ENCODE measurements around the gene GRIK1.

Gene GRIK1

GRCh38 chr21:29829564-29830275 lies 110.1 kb downstream of the GRIK1 start:
- DNase-seq (ENCODE audit: low spot score) = no peak

- DNase-seq (ENCODE audit: low spot score) = no peak
These were observed 112.1 kb downstream of the GRIK1 start for GRCh38 chr21:29827647-29828046.

- DNase-seq (ENCODE audit: low spot score) = no peak
These were observed 112.6 kb downstream of the GRIK1 start for GRCh38 chr21:29827236-29827635.

DNA sequence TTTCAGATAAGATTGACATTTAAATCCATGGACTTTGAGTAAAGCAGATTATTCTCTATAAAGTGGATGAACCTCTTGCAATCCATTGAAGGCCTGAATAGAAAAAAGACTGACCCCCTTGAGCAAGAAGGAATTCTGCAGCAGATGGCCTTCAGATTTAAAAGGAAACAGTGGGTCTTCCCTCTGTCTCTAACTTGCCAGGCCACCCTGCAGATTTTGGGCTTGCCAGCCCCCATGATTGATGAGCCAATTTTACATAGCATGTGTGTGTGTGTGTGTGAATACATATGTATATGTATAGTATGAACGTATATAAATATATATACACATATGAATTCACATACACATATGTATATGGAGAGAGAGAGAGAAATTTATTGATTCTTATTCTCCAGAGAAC lies 113.4 kb downstream of the GRIK1 start:
- DNase-seq (ENCODE audit: low spot score) = no peak

GRCh38 chr21:29825936-29826335 lies 113.9 kb downstream of the GRIK1 start:
- no peak for DNase-seq (ENCODE audit: low spot score)

DNA sequence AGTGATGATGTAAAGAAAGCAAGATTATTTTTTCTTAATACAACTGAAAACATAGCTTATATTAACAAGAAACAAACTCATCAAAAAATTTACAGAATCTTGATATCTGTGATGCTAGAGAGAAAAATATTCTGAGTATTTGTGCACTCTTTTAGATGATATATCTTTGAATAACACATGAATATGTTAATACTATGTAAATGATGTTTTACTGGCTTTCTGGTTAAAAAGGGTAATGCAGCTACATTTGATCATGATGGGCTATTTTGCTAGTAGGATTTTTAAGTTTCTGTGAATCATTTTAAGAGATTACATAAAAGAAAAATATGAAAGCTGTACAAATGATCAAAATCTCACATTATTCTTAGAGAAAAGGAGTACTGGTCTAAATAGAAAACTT lies 114.5 kb downstream of the GRIK1 start:
- DNase-seq (ENCODE audit: low spot score) = no peak

- DNase-seq (ENCODE audit: low spot score) = no peak
These were observed 117.7 kb downstream of the GRIK1 start for GRCh38 chr21:29822064-29822463.

GRCh38 chr21:29821230-29821629 lies 118.6 kb downstream of the GRIK1 start:
- no peak for DNase-seq (ENCODE audit: low spot score)

DNA sequence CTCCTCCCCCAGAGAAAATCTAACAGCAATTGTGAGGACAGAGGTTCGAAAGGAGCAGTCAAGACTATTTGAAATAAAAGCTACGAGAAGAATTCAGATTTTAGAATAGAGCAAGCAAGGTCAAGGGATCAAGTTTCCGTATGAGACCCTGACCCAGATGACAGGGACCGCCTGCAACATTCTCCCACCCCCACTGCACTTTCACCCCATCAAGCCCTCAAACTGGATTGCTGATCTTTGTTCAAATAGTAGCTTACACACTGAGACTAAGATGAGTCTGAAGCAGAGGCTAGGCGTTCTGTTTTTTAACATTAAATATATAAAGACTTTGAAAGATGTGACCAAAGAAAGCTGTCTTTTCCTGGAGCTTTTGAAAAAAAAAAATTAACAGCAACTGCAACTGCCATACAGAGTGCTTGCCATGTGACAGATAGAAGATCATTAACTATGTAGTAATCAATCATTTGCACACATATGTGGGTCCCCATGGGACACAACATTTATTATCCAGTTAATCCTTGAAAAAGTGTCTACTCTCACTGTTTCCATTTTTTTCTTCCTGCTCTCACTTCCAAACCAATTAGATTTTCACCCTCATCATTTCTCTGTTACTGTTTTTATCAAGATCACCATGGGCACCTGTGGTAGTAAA lies 120.0 kb downstream of the GRIK1 start:
- DNase-seq (ENCODE audit: low spot score) = no peak

GRCh38 chr21:29818383-29818921 lies 121.3 kb downstream of the GRIK1 start:
- DNase-seq (ENCODE audit: low spot score) = no peak

- DNase-seq (ENCODE audit: low spot score) = no peak
These were observed 122.3 kb downstream of the GRIK1 start for GRCh38 chr21:29817450-29817849.

GRCh38 chr21:29812947-29813346 lies 126.8 kb downstream of the GRIK1 start:
- no peak for DNase-seq (ENCODE audit: low spot score)

DNA sequence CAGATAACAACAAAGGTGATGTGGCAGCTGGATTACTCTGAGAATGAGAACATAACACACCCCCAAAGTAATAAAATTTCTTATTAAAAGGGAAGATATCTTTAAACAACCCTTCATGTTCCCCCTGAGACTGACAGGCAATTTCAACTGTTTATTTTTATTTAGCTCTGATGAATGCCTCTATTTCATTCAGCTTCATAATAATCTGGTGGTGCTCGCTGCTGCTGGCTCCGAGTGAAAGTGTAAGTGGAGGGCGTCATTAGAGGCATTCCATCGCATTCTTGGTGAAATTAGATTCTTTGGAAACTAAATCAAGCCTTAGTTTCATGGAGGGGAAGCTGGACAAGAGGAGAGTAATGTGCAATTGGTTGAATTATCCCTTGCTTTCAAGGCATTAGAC lies 128.9 kb downstream of the GRIK1 start:
- no peak for DNase-seq (ENCODE audit: low spot score)

DNA sequence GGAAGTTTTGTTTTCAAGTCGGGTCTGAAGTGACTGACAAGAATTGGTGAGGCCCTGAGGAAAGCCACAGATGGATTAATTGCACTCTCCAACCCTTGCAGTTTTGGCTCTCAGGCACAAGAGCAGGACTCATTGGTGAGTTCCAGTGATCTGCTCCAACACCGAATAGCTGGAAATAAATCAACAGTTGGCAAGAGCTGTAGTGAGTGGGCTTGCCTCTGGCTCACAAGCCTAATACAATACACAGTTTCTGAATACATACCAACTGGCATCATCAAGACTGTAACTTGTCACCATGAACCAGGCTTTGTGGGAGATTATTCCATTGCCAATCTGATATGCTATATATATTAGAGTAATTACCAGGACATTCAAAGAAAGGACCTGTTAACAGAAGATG lies 131.6 kb downstream of the GRIK1 start:
- no peak for DNase-seq (ENCODE audit: low spot score)

DNA sequence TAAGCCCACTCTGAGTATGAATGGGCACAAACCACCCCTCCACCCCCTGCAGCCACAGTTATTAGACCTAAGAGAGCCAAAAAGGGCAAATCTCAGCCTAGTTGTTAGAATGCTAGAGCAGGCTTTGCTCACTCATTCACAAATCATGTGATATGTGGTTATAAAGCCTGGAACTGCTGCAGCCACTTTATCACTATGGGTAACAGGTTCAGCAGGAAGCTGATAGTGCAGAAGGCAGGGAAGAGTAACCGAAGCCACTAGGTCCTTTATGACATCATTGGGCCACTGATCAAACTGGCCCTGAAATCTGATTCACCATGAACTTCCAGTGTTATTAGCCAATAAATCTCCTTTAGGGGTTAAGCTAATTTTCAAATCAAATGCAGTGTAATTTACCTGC lies 134.7 kb downstream of the GRIK1 start:
- DNase-seq (ENCODE audit: low spot score) = no peak

DNA sequence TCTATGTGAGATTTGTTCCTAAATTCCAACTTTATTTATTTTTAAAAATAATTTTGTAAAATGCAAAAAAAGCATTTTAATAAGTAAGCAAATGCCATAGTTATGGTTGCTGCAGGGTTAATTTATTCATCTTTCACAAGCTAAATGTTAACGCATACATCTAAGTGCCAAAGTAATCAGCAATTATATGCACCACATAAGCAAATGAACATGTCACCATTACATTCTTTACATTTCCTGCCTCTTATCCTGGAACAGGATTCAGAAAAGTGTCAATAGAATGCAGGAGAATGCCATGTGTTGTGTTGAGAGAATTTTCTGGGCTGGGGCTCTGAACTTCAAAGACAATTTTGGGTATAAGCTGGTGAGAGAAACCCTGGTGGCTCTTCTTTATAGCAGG lies 136.6 kb downstream of the GRIK1 start:
- no peak for DNase-seq (ENCODE audit: low spot score)

GRCh38 chr21:29801122-29801521 lies 138.7 kb downstream of the GRIK1 start:
- DNase-seq (ENCODE audit: low spot score) = no peak

DNA sequence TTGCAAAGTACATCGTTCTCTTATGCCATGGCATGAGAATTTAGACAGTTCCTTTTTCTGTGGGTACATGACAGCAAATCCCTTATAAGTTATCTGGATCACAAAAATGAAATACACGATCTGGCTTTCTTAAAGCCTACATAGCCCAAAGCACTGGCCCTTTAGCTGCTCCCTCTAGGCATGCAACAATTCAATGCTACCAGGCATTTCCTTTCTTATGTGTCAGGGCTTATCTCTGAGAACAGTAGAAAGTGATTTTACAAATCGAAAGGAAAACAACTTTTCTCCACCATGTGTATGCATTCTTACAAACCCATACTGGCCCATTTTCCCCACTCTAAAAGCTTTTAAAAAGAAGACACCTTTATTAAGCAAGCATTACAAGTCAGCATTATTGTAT lies 139.7 kb downstream of the GRIK1 start:
- no peak for DNase-seq (ENCODE audit: low spot score)

DNA sequence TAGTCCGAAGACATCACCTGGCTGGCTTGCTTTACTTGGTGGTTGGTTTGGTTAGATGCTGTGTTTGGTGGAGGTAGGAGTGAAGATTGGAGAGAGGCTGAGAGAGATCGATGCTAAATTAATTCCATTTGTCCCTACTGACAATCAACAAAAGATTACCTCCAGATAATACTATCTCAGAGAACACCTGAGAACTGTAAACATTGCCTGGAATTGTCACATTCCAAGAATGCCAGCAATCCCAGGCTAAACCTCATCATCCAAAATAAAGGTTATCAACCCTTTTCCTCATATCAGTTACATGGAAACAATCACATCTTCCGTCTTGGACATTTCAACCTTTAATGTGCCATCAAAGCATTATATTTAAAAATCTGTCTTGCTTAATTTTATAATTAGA lies 141.0 kb downstream of the GRIK1 start:
- DNase-seq (ENCODE audit: low spot score) = no peak

GRCh38 chr21:29797155-29797554 lies 142.6 kb downstream of the GRIK1 start:
- no peak for DNase-seq (ENCODE audit: low spot score)

- no peak for DNase-seq (ENCODE audit: low spot score)
These were observed 146.1 kb downstream of the GRIK1 start for GRCh38 chr21:29793712-29794111.

GRCh38 chr21:29789393-29789792 lies 150.4 kb downstream of the GRIK1 start:
- DNase-seq (ENCODE audit: low spot score) = no peak

- no peak for DNase-seq (ENCODE audit: low spot score)
These were observed 151.0 kb downstream of the GRIK1 start for GRCh38 chr21:29788752-29789151.
